HEK293 (cell line): ENCODE data around the gene HTATSF1.

ENCODE experiments used
- ATF2 ChIP-seq: fragments of 450-650 bp; formaldehyde crosslinking; IDR thresholded peaks from 2 replicates; pipeline ENCODE4 v1.5.1; 2016; ENCODE audit warnings: missing biosample characterization, missing genetic modification characterization, low read depth
- HOXA7 ChIP-seq: sonication (generic); formaldehyde crosslinking; IDR thresholded peaks from 2 replicates; pipeline ENCODE4 v1.8.1; 2022; ENCODE audit warnings: missing genetic modification reagents, borderline replicate concordance
- KLF7 ChIP-seq: fragments of 450-650 bp; formaldehyde crosslinking; IDR thresholded peaks from 2 replicates; pipeline ENCODE4 v1.5.1; 2016; ENCODE audit warnings: missing biosample characterization, missing genetic modification characterization, borderline replicate concordance
- MEIS1 ChIP-seq: sonication (generic); formaldehyde crosslinking; IDR thresholded peaks from 2 replicates; pipeline ENCODE4 v1.8.1; 2022; ENCODE audit warnings: missing genetic modification reagents, mild to moderate bottlenecking, borderline replicate concordance
- PRDM4 ChIP-seq: fragments of 450-650 bp; formaldehyde crosslinking; IDR thresholded peaks from 2 replicates; pipeline ENCODE4 v1.5.1; 2017; ENCODE audit warnings: missing biosample characterization, missing genetic modification characterization
- SALL2 ChIP-seq: fragments of 450-650 bp; formaldehyde crosslinking; IDR thresholded peaks from 2 replicates; pipeline ENCODE4 v1.5.0; 2017; ENCODE audit warnings: missing biosample characterization, mild to moderate bottlenecking, missing genetic modification characterization, borderline replicate concordance
- SP3 ChIP-seq: fragments of 450-650 bp; formaldehyde crosslinking; IDR thresholded peaks from 2 replicates; pipeline ENCODE4 v1.5.1; 2016; ENCODE audit warnings: missing biosample characterization, missing genetic modification characterization
- WT1 ChIP-seq: fragments of 450-650 bp; formaldehyde crosslinking; IDR thresholded peaks from 2 replicates; pipeline ENCODE4 v1.5.1; 2016; ENCODE audit warnings: missing biosample characterization, missing genetic modification characterization
- ZBTB11 ChIP-seq: fragments of 450-650 bp; formaldehyde crosslinking; conservative IDR thresholded peaks from 2 replicates; pipeline ENCODE4 v1.5.1; 2016; ENCODE audit warnings: low read depth, missing biosample characterization, missing genetic modification characterization
- ZBTB49 ChIP-seq: fragments of 450-650 bp; formaldehyde crosslinking; IDR thresholded peaks from 2 replicates; pipeline ENCODE4 v1.5.1; 2016; ENCODE audit warnings: missing biosample characterization, missing genetic modification characterization, low read depth
- ZEB2 ChIP-seq: fragments of 450-650 bp; formaldehyde crosslinking; IDR thresholded peaks from 2 replicates; pipeline ENCODE4 v1.5.1; 2016; ENCODE audit warnings: missing biosample characterization, missing genetic modification characterization
- ZNF112 ChIP-seq: fragments of 450-650 bp; formaldehyde crosslinking; IDR thresholded peaks from 2 replicates; pipeline ENCODE4 v1.5.0; 2017; ENCODE audit warnings: missing biosample characterization, missing genetic modification characterization
- ZNF133 ChIP-seq: fragments of 450-650 bp; formaldehyde crosslinking; IDR thresholded peaks from 2 replicates; pipeline ENCODE4 v1.5.1; 2016; ENCODE audit warnings: missing biosample characterization, missing genetic modification characterization
- ZNF175 ChIP-seq: fragments of 450-650 bp; formaldehyde crosslinking; IDR thresholded peaks from 2 replicates; pipeline ENCODE4 v1.5.1; 2016; ENCODE audit warnings: missing biosample characterization, missing genetic modification characterization
- ZNF2 ChIP-seq: fragments of 450-650 bp; formaldehyde crosslinking; IDR thresholded peaks from 2 replicates; pipeline ENCODE4 v1.5.1; 2016; ENCODE audit warnings: missing biosample characterization, missing genetic modification characterization
- ZNF211 ChIP-seq: fragments of 450-650 bp; formaldehyde crosslinking; IDR thresholded peaks from 2 replicates; pipeline ENCODE4 v1.5.1; 2016; ENCODE audit warnings: low read depth, missing biosample characterization, missing genetic modification characterization
- ZNF223 ChIP-seq: fragments of 450-650 bp; formaldehyde crosslinking; IDR thresholded peaks from 2 replicates; pipeline ENCODE4 v1.5.1; 2016; ENCODE audit warnings: missing biosample characterization, missing genetic modification characterization
- ZNF248 ChIP-seq: fragments of 450-650 bp; formaldehyde crosslinking; IDR thresholded peaks from 2 replicates; pipeline ENCODE4 v1.5.1; 2017; ENCODE audit warnings: missing biosample characterization, missing genetic modification characterization
- ZNF335 ChIP-seq: fragments of 450-650 bp; formaldehyde crosslinking; conservative IDR thresholded peaks from 2 replicates; pipeline ENCODE4 v1.5.1; 2016; ENCODE audit warnings: missing biosample characterization, missing genetic modification characterization
- ZNF354C ChIP-seq: fragments of 450-650 bp; formaldehyde crosslinking; IDR thresholded peaks from 2 replicates; pipeline ENCODE4 v1.5.1; 2016; ENCODE audit warnings: missing biosample characterization, missing genetic modification characterization, low read depth, borderline replicate concordance
- ZNF366 ChIP-seq: fragments of 450-650 bp; formaldehyde crosslinking; conservative IDR thresholded peaks from 2 replicates; pipeline ENCODE4 v1.5.1; 2016; ENCODE audit warnings: missing biosample characterization, missing genetic modification characterization
- ZNF544 ChIP-seq: fragments of 450-650 bp; formaldehyde crosslinking; IDR thresholded peaks from 2 replicates; pipeline ENCODE4 v1.5.0; 2017; ENCODE audit warnings: missing biosample characterization, missing genetic modification characterization
- ZNF596 ChIP-seq: fragments of 450-650 bp; IDR thresholded peaks from 2 replicates; pipeline ENCODE4 v1.5.0; 2018; ENCODE audit warnings: missing biosample characterization, mild to moderate bottlenecking, missing genetic modification characterization, moderate library complexity
- ZNF600 ChIP-seq: fragments of 450-650 bp; formaldehyde crosslinking; IDR thresholded peaks from 2 replicates; pipeline ENCODE4 v1.5.1; 2016; ENCODE audit warnings: missing biosample characterization, missing genetic modification characterization
- ZNF645 ChIP-seq: fragments of 450-650 bp; formaldehyde crosslinking; IDR thresholded peaks from 2 replicates; pipeline ENCODE4; 2016; ENCODE audit warnings: missing biosample characterization, missing genetic modification characterization
- ZNF660 ChIP-seq: fragments of 450-650 bp; IDR thresholded peaks from 2 replicates; pipeline ENCODE4 v1.5.1; 2018; ENCODE audit warnings: missing biosample characterization, mild to moderate bottlenecking, missing genetic modification characterization
- ZNF670 ChIP-seq: fragments of 450-650 bp; formaldehyde crosslinking; IDR thresholded peaks from 2 replicates; pipeline ENCODE4 v1.5.1; 2016; ENCODE audit warnings: missing biosample characterization, missing genetic modification characterization, low read depth
- ZNF701 ChIP-seq: fragments of 450-650 bp; formaldehyde crosslinking; IDR thresholded peaks from 2 replicates; pipeline ENCODE4 v1.5.1; 2016; ENCODE audit warnings: missing biosample characterization, missing genetic modification characterization
- ZNF777 ChIP-seq: fragments of 450-650 bp; formaldehyde crosslinking; IDR thresholded peaks from 2 replicates; pipeline ENCODE4 v1.5.1; 2017; ENCODE audit warnings: missing biosample characterization, missing genetic modification characterization, borderline replicate concordance
- ZNF830 ChIP-seq: fragments of 450-650 bp; IDR thresholded peaks from 2 replicates; pipeline ENCODE4 v1.5.0; 2018; ENCODE audit warnings: missing biosample characterization, missing genetic modification characterization, low read depth, mild to moderate bottlenecking, moderate library complexity
- ZSCAN30 ChIP-seq: fragments of 450-650 bp; IDR thresholded peaks from 2 replicates; pipeline ENCODE4 v1.5.1; 2018; ENCODE audit warnings: missing biosample characterization, mild to moderate bottlenecking, missing genetic modification characterization, moderate library complexity

The HTATSF1 gene

GRCh38 chrX:136497556-136498052 is at the start of gene HTATSF1 (continued):
- TF ChIP-seq SALL2 (tag by site-specific recombination), result no peak
- no peak for TF ChIP-seq ZNF777
- TF ChIP-seq ZNF600, result no peak
- TF ChIP-seq HOXA7 (CRISPR knock-in tag), result no peak
- TF ChIP-seq ZNF335 (tag by site-specific recombination), result peak; percentile 75
- no peak for TF ChIP-seq ZNF354C (tag by site-specific recombination)
- no peak for TF ChIP-seq ZNF112 (tag by site-specific recombination)
- TF ChIP-seq ZNF133, result no peak
- TF ChIP-seq ZNF175 (tag by site-specific recombination), result no peak
- TF ChIP-seq ZBTB49 (tag by site-specific recombination), result no peak
- 0 out of 2 replicates have a peak, but pooled peaks have one; percentile 31 for TF ChIP-seq ZNF2 (tag by site-specific recombination)
- TF ChIP-seq ZEB2 (tag by site-specific recombination), result 0 out of 2 replicates have a peak, but pooled peaks have one; percentile 40
- TF ChIP-seq ZNF366, result no peak
- TF ChIP-seq WT1 (tag by site-specific recombination), result no peak
- no peak for TF ChIP-seq ZNF660
- TF ChIP-seq MEIS1, result no peak
- no peak for TF ChIP-seq ZNF645 (tag by site-specific recombination)
- no peak for TF ChIP-seq ATF2 (tag by site-specific recombination)
- TF ChIP-seq ZNF248 (tag by site-specific recombination), result no peak
- TF ChIP-seq ZNF211 (tag by site-specific recombination), result no peak
- no peak for TF ChIP-seq PRDM4 (tag by site-specific recombination)
- TF ChIP-seq ZBTB11, result no peak; the same call in 1 of the 2 replicates
- peak; percentile 22; the same call in 1 of the 2 replicates for TF ChIP-seq SP3 (tag by site-specific recombination)
- no peak for TF ChIP-seq ZNF701 (tag by site-specific recombination)
- TF ChIP-seq ZNF670, result no peak
- no peak for TF ChIP-seq KLF7 (tag by site-specific recombination)
- TF ChIP-seq ZNF223 (tag by site-specific recombination), result no peak
- no peak for TF ChIP-seq ZNF544 (tag by site-specific recombination)
- TF ChIP-seq ZSCAN30 (tag by site-specific recombination), result no peak
- TF ChIP-seq ZNF596 (tag by site-specific recombination), result no peak
- TF ChIP-seq ZNF830 (tag by site-specific recombination), result no peak
